NCI-H1694 treated with DMSO at 0.1 percent for 48 hours (cell line): ENCODE results near the gene INO80.
A peak's percentile ranks its signal among the peaks of the same experiment; 100 is the strongest.
"Not testable (repeated sequence)": the region's sequence is repeated elsewhere in the genome, so short reads cannot be mapped to it uniquely, and the experiment has no call there.

Experiments used
- DNase-seq: peaks from one replicate; lab custom pipeline; 2025; lab: John Stamatoyannopoulos, UW

The INO80 gene

GRCh38 chr15:40961740-40962139, 154.3 kb downstream of the INO80 start:
- DNase-seq, result not testable (repeated sequence)

- DNase-seq, result no peak
Observed at GRCh38 chr15:40960925-40961324, 155.2 kb downstream of the INO80 start.

- DNase-seq, result no peak
Observed at GRCh38 chr15:40960151-40960885, 155.8 kb downstream of the INO80 start.

GRCh38 chr15:40959331-40960141, 156.5 kb downstream of the INO80 start:
- DNase-seq, result no peak

GRCh38 chr15:40958723-40959122, 157.4 kb downstream of the INO80 start:
- no peak for DNase-seq

GRCh38 chr15:40958146-40958545, 157.9 kb downstream of the INO80 start:
- no peak for DNase-seq

- peak; percentile 70 for DNase-seq
Observed at GRCh38 chr15:40957581-40958051, 158.5 kb downstream of the INO80 start.

- no peak for DNase-seq
Observed at GRCh38 chr15:40957041-40957555, 159.0 kb downstream of the INO80 start.

GRCh38 chr15:40956541-40956982, 159.5 kb downstream of the INO80 start:
- DNase-seq, result no peak

GRCh38 chr15:40955930-40956540, 160.0 kb downstream of the INO80 start:
- no peak for DNase-seq

GRCh38 chr15:40955141-40955903, 160.8 kb downstream of the INO80 start:
- no peak for DNase-seq

- DNase-seq, result not testable (repeated sequence)
Observed at GRCh38 chr15:40954158-40954848, 161.8 kb downstream of the INO80 start.

- no peak for DNase-seq
Observed at GRCh38 chr15:40953713-40954074, 162.4 kb downstream of the INO80 start.

GRCh38 chr15:40952901-40953712, 163.0 kb downstream of the INO80 start, which contains the start of gene CHAC1:
TSS of gene CHAC1 (plus strand) at chr15:40953471. CDS start at chr15:40953584, 113 bp downstream.
- peak; percentile 84 for DNase-seq

GRCh38 chr15:40952301-40952900, 163.7 kb downstream of the INO80 start:
- no peak for DNase-seq

GRCh38 chr15:40951764-40952163, 164.3 kb downstream of the INO80 start:
- no peak for DNase-seq

GRCh38 chr15:40949756-40950207, 166.3 kb downstream of the INO80 start:
- no peak for DNase-seq

GRCh38 chr15:40948706-40949473, 167.2 kb downstream of the INO80 start:
- DNase-seq, result no peak
